Measurements from ENCODE around the gene COL26A1. TPM values are rescaled to one million over a fixed set of nuclear protein-coding genes. Genes with fewer than 3 reads are reported as not detected.

COL26A1 gene
- total RNA-seq, 4 donors from 2014 or later, result not detected

DNA sequence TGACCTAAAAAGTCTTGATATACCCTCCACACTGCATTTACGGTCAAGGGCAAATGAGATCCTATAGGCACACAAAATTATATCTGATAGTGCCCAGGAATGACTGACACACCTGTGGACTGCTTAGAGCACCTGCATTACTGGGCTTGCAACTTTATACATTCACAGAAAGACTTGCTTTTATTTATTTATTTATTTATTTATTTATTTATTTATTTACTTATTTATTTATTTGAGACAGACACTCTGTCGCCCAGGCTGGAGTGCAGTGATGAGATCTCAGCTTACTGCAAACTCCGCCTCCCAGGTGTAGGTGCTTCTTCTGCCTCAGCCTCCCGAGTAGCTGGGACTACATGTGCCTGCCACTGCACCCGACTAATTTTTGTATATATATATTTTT lies 34.5 kb upstream of the COL26A1 start:
- in situ Hi-C loops (cut with MboI; ENCODE audit: low sequenced_read_pairs in 4 of 4) (no loop called here), intact Hi-C loops (cut with DNase I; ENCODE audit: low total_unique reads) (no loop called here)
- no peak overlapping the region for H3K27ac ChIP-seq
- H3K4me3 ChIP-seq, result no peak overlapping the region
- ATAC-seq, result no peak
- no peaks in the 10 kb centered on the region for H3K36me3 ChIP-seq
- H3K4me1 ChIP-seq, result no peaks in the 10 kb centered on the region
- no peaks in the 10 kb centered on the region for H3K9me3 ChIP-seq
- TF ChIP-seq CTCF (IDR thresholded peaks at IDR 0.05 in 4 of 5, conservative IDR thresholded peaks at IDR 0.05 in 1 of 5), result no peak
- TF ChIP-seq POLR2A (IDR thresholded peaks at IDR 0.05), result no peak
- DNase-seq, result no peak
- peaks cover 3 to 20% (median 14%) of the 10 kb centered on the region in 3 donors for H3K27me3 ChIP-seq

GRCh38 chr7:101330011-101330484 lies 32.6 kb upstream of the COL26A1 start:
- intact Hi-C loops (cut with DNase I; ENCODE audit: low total_unique reads), result no loop called here
- in situ Hi-C loops (cut with MboI; ENCODE audit: low sequenced_read_pairs in 4 of 4), result no loop called here
- ATAC-seq, result no peak
- H3K4me1 ChIP-seq, result no peaks in the 10 kb centered on the region
- H3K4me3 ChIP-seq, result no peak overlapping the region
- TF ChIP-seq POLR2A (IDR thresholded peaks at IDR 0.05), result no peak
- H3K27ac ChIP-seq, result no peak overlapping the region
- H3K9me3 ChIP-seq, result no peaks in the 10 kb centered on the region
- H3K27me3 ChIP-seq, result peaks cover 3 to 20% (median 14%) of the 10 kb centered on the region in 3 donors
- DNase-seq, result no peak
- H3K36me3 ChIP-seq, result no peaks in the 10 kb centered on the region

DNA sequence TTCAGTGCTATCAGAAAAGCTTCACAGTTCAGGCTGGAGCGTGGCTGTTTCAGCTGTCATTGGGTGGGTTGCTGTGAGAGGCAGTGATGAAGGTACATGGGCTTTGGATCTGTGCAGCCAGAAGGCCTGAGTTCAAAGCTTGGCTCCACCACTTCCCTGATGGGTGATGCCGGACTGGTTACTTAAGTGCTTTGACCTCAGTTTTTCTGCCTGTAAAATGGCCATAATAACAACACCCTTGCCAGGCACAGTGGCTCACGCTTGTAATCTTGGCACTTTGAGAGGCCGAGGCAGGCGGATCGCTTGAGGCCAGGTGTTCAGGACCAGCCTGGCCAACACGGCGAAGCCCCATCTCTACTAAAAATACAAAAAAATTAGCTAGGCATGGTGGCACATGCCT lies 30.6 kb upstream of the COL26A1 start:
- peaks cover 0 to 12% (median 10%) of the 10 kb centered on the region in 3 donors for H3K27me3 ChIP-seq
- H3K9me3 ChIP-seq, result no peaks in the 10 kb centered on the region
- H3K27ac ChIP-seq, result no peak overlapping the region
- H3K4me3 ChIP-seq, result no peak overlapping the region
- no peak for TF ChIP-seq CTCF (IDR thresholded peaks at IDR 0.05 in 4 of 5, conservative IDR thresholded peaks at IDR 0.05 in 1 of 5)
- no peak for TF ChIP-seq POLR2A (IDR thresholded peaks at IDR 0.05)
- H3K36me3 ChIP-seq, result no peaks in the 10 kb centered on the region
- in situ Hi-C loops (cut with MboI; ENCODE audit: low sequenced_read_pairs in 4 of 4) (no loop called here), intact Hi-C loops (cut with DNase I; ENCODE audit: low total_unique reads) (no loop called here)
- H3K4me1 ChIP-seq, result no peaks in the 10 kb centered on the region
- DNase-seq, result no peak
- ATAC-seq, result no peak

GRCh38 chr7:101333912-101334311 lies 28.8 kb upstream of the COL26A1 start:
- no peak overlapping the region for H3K4me3 ChIP-seq

DNA sequence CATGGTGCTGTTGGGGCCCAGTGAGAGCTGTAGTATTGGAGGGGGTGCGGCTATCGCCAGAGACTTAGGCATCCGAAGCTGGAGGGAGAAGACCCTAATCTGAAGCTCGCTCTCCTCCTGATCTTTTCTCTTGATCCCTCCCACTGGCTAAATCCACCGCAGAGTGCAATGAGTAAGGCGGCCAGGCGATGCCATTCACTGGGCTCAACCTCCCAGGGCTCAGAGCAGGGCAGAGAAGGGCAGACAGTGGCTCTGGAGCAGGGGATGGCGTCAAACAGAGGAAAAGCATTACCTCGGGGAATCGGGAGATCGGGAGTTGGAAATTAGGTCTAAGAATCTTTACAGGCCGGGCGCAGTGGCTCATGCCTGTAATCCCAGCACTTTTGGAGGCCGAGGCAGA lies 22.3 kb upstream of the COL26A1 start:
- no peaks in the 10 kb centered on the region for H3K27me3 ChIP-seq
- no peaks in the 10 kb centered on the region for H3K4me1 ChIP-seq
- no peaks in the 10 kb centered on the region for H3K36me3 ChIP-seq
- no peak overlapping the region for H3K27ac ChIP-seq
- no peak for ATAC-seq
- in situ Hi-C loops (cut with MboI; ENCODE audit: low sequenced_read_pairs in 4 of 4) (no loop called here), intact Hi-C loops (cut with DNase I; ENCODE audit: low total_unique reads) (no loop called here)
- DNase-seq, result no peak
- no peak overlapping the region for H3K4me3 ChIP-seq
- H3K9me3 ChIP-seq, result no peaks in the 10 kb centered on the region
- TF ChIP-seq POLR2A (IDR thresholded peaks at IDR 0.05) (no peak), CTCF (IDR thresholded peaks at IDR 0.05 in 4 of 5, conservative IDR thresholded peaks at IDR 0.05 in 1 of 5) (no peak)

More at GRCh38 chr7:101333912-101334311, 28.8 kb upstream of the COL26A1 start:
- Histone ChIP-seq H3K4me1 (no peaks in the 10 kb centered on the region), H3K27ac (no peak overlapping the region), H3K36me3 (no peaks in the 10 kb centered on the region), H3K9me3 (no peaks in the 10 kb centered on the region), H3K27me3 (peaks cover 0 to 3% (median 0%) of the 10 kb centered on the region in 3 donors)
- in situ Hi-C loops (cut with MboI; ENCODE audit: low sequenced_read_pairs in 4 of 4), result no loop called here
- intact Hi-C loops (cut with DNase I; ENCODE audit: low total_unique reads), result no loop called here
- TF ChIP-seq POLR2A (IDR thresholded peaks at IDR 0.05), result no peak
- TF ChIP-seq CTCF (IDR thresholded peaks at IDR 0.05 in 4 of 5, conservative IDR thresholded peaks at IDR 0.05 in 1 of 5), result no peak
- DNase-seq (no peak), ATAC-seq (no peak)

Measured in gastrocnemius medialis (tissue), 4 donors.